WTC11 (cell line): Measurements from ENCODE around the gene FAM171A1. TPM values are rescaled to one million over a fixed set of nuclear protein-coding genes. Genes with fewer than 3 reads are reported as not detected.

Experiments
- ATAC-seq: fragments of 200-7000 bp; cut with Tn5 transposase; 2 replicates; pipeline ENCODE4 v1.10.0; 2021; ENCODE audit warnings: mild to moderate bottlenecking, moderate library complexity
- CTCF ChIA-PET: fragments of 300-600 bp; sonication (Branson Sonifier 250); formaldehyde crosslinking; loops from one replicate; lab custom pipeline; 2021; ENCODE audit warnings: antibody characterized with exemption; lab: Charles Lee
- POLR2A ChIA-PET: fragments of 350-600 bp; sonication (Branson Sonifier 250); formaldehyde crosslinking; loops from one replicate; lab custom pipeline; 2021; ENCODE audit warnings: antibody characterized with exemption; lab: Charles Lee
- DNase-seq: peaks from one replicate; pipeline ENCODE4 v3.0.0; 2021; ENCODE audit warnings: low spot score
- H3K27ac Mint-ChIP-seq: 2 replicates; pipeline ENCODE4 v1.8.0; 2021; ENCODE audit warnings: mixed read lengths
- H3K27me3 Mint-ChIP-seq: 2 replicates; pipeline ENCODE4 v1.8.0; 2021; ENCODE audit warnings: low read depth, mild to moderate bottlenecking, moderate library complexity, mixed read lengths
- H3K36me3 Mint-ChIP-seq: 2 replicates; pipeline ENCODE4 v1.8.0; 2021; ENCODE audit warnings: mixed read lengths
- H3K4me1 Mint-ChIP-seq: 2 replicates; pipeline ENCODE4 v1.8.0; 2022; ENCODE audit warnings: mixed read lengths
- H3K4me3 Mint-ChIP-seq: 2 replicates; pipeline ENCODE4 v1.8.0; 2021; ENCODE audit warnings: mild to moderate bottlenecking, moderate library complexity, mixed read lengths
- H3K9me3 Mint-ChIP-seq: 2 replicates; pipeline ENCODE4 v1.8.0; 2021; ENCODE audit warnings: mixed read lengths
- ATF2 ChIP-seq: sonication (generic); formaldehyde crosslinking; IDR thresholded peaks from 2 replicates; pipeline ENCODE4 v1.8.1; 2022; ENCODE audit warnings: low read depth, missing genetic modification reagents, borderline replicate concordance
- CREB1 ChIP-seq: sonication (generic); formaldehyde crosslinking; IDR thresholded peaks from 2 replicates; pipeline ENCODE4 v1.8.0; 2023; ENCODE audit warnings: mild to moderate bottlenecking, missing genetic modification reagents
- E2F5 ChIP-seq: sonication (generic); formaldehyde crosslinking; IDR thresholded peaks from 2 replicates; pipeline ENCODE4 v1.8.1; 2022; ENCODE audit warnings: mild to moderate bottlenecking, moderate library complexity, missing genetic modification reagents
- GRHL2 ChIP-seq: fragments of 250-450 bp; sonication (Bioruptor Pico); IDR thresholded peaks from 2 replicates; pipeline ENCODE4 v1.8.0; 2022; ENCODE audit warnings: mild to moderate bottlenecking, moderate library complexity; ENCODE audit not compliant: insufficient replicate concordance, severe bottlenecking
- HMGA2 ChIP-seq: fragments of 250-450 bp; sonication (Bioruptor Pico); IDR thresholded peaks from 2 replicates; pipeline ENCODE4 v1.4.0; 2021; ENCODE audit warnings: mild to moderate bottlenecking, moderate library complexity
- MAX ChIP-seq: sonication (generic); formaldehyde crosslinking; IDR thresholded peaks from 2 replicates; pipeline ENCODE4 v1.8.0; 2022; ENCODE audit warnings: mild to moderate bottlenecking, missing genetic modification reagents
- MLX ChIP-seq: sonication (generic); formaldehyde crosslinking; IDR thresholded peaks from 2 replicates; pipeline ENCODE4 v1.8.1; 2023; ENCODE audit warnings: mild to moderate bottlenecking, missing genetic modification reagents, moderate library complexity
- USF1 ChIP-seq: sonication (generic); formaldehyde crosslinking; IDR thresholded peaks from 2 replicates; pipeline ENCODE4 v1.8.0; 2022; ENCODE audit warnings: mild to moderate bottlenecking, missing genetic modification reagents
- ZNF121 ChIP-seq: sonication (generic); formaldehyde crosslinking; IDR thresholded peaks from 2 replicates; pipeline ENCODE4 v1.8.0; 2023; ENCODE audit warnings: missing genetic modification reagents
- ZNF219 ChIP-seq: sonication (generic); formaldehyde crosslinking; IDR thresholded peaks from 2 replicates; pipeline ENCODE4 v1.8.0; 2023; ENCODE audit warnings: missing genetic modification reagents, mild to moderate bottlenecking, borderline replicate concordance
- ZNF396 ChIP-seq: fragments of 250-450 bp; sonication (Bioruptor Pico); IDR thresholded peaks from 2 replicates; pipeline ENCODE4 v1.8.0; 2021; ENCODE audit warnings: mild to moderate bottlenecking, moderate library complexity, borderline replicate concordance
- ZNF671 ChIP-seq: fragments of 250-450 bp; sonication (Bioruptor Pico); IDR thresholded peaks from 2 replicates; pipeline ENCODE4 v1.8.0; 2021; ENCODE audit warnings: mild to moderate bottlenecking
- total RNA-seq: library from RNA; stranded (reverse); gene quantifications from 3 replicates; pipeline ENCODE4 v1.2.3, GENCODE V29; 2021
- TF ChIP-seq, protein P1 (sequence below): sonication (generic); formaldehyde crosslinking; IDR thresholded peaks from 2 replicates; pipeline ENCODE4 v1.8.0; 2022; ENCODE audit warnings: mild to moderate bottlenecking, missing genetic modification reagents
- TF ChIP-seq, protein P2 (sequence below): fragments of 250-450 bp; sonication (Bioruptor Pico); IDR thresholded peaks from 2 replicates; pipeline ENCODE4 v1.8.0; 2021; ENCODE audit warnings: mild to moderate bottlenecking
- TF ChIP-seq, protein P3 (sequence below): sonication (generic); formaldehyde crosslinking; conservative IDR thresholded peaks from 2 replicates; pipeline ENCODE4 v1.8.1; 2023; ENCODE audit warnings: mild to moderate bottlenecking, low read depth, missing genetic modification reagents, moderate library complexity
- TF ChIP-seq, protein P4 (sequence below): sonication (generic); formaldehyde crosslinking; IDR thresholded peaks from 2 replicates; pipeline ENCODE4 v1.8.1; 2022; ENCODE audit warnings: missing genetic modification reagents, borderline replicate concordance
- TF ChIP-seq, protein P5 (sequence below): sonication (generic); formaldehyde crosslinking; IDR thresholded peaks from 2 replicates; pipeline ENCODE4 v1.8.0; 2022; ENCODE audit warnings: mild to moderate bottlenecking, missing genetic modification reagents

FAM171A1 gene
- total RNA-seq, 1 experiment from 2014 or later: 33.9 TPM

- POLR2A ChIA-PET: no interaction called here
- H3K4me1 Mint-ChIP-seq: peaks cover 21% of the 10 kb centered on the region
- H3K27ac Mint-ChIP-seq: no peak overlapping the region
- no peaks in the 10 kb centered on the region for H3K27me3 Mint-ChIP-seq
- no peak for TF ChIP-seq MAX
- TF ChIP-seq ZNF219 (CRISPR knock-in tag): no peak
- TF ChIP-seq ZNF671 (CRISPR knock-in tag): no peak
- TF ChIP-seq USF1 (CRISPR knock-in tag): no peak
- DNase-seq (no peak), ATAC-seq (no peak)
- no peak overlapping the region for H3K4me3 Mint-ChIP-seq
- CTCF ChIA-PET: no interaction called here
- H3K9me3 Mint-ChIP-seq: peaks cover under 1% of the 10 kb centered on the region; the same call in 1 of the 2 replicates
- H3K36me3 Mint-ChIP-seq: no peaks in the 10 kb centered on the region
These were observed 45.2 kb downstream of the FAM171A1 start for GRCh38 chr10:15325944-15326284.

GRCh38 chr10:15325243-15325943, 45.7 kb downstream of the FAM171A1 start:
- ATAC-seq (no peak), DNase-seq (no peak)
- Mint-ChIP-seq H3K4me1 (peaks cover 21% of the 10 kb centered on the region), H3K27me3 (no peaks in the 10 kb centered on the region), H3K4me3 (no peak overlapping the region), H3K9me3 (peaks cover 6% of the 10 kb centered on the region), H3K27ac (no peak overlapping the region), H3K36me3 (no peaks in the 10 kb centered on the region)
- TF ChIP-seq, protein P1, sequence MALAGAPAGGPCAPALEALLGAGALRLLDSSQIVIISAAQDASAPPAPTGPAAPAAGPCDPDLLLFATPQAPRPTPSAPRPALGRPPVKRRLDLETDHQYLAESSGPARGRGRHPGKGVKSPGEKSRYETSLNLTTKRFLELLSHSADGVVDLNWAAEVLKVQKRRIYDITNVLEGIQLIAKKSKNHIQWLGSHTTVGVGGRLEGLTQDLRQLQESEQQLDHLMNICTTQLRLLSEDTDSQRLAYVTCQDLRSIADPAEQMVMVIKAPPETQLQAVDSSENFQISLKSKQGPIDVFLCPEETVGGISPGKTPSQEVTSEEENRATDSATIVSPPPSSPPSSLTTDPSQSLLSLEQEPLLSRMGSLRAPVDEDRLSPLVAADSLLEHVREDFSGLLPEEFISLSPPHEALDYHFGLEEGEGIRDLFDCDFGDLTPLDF (CRISPR knock-in tag): no peak
- no peak for TF ChIP-seq CREB1
- TF ChIP-seq, protein P2, sequence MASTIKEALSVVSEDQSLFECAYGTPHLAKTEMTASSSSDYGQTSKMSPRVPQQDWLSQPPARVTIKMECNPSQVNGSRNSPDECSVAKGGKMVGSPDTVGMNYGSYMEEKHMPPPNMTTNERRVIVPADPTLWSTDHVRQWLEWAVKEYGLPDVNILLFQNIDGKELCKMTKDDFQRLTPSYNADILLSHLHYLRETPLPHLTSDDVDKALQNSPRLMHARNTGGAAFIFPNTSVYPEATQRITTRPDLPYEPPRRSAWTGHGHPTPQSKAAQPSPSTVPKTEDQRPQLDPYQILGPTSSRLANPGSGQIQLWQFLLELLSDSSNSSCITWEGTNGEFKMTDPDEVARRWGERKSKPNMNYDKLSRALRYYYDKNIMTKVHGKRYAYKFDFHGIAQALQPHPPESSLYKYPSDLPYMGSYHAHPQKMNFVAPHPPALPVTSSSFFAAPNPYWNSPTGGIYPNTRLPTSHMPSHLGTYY (CRISPR knock-in tag): no peak
- no peak for TF ChIP-seq E2F5 (CRISPR knock-in tag)
- no peak for TF ChIP-seq ATF2 (CRISPR knock-in tag)
- TF ChIP-seq, protein P3, sequence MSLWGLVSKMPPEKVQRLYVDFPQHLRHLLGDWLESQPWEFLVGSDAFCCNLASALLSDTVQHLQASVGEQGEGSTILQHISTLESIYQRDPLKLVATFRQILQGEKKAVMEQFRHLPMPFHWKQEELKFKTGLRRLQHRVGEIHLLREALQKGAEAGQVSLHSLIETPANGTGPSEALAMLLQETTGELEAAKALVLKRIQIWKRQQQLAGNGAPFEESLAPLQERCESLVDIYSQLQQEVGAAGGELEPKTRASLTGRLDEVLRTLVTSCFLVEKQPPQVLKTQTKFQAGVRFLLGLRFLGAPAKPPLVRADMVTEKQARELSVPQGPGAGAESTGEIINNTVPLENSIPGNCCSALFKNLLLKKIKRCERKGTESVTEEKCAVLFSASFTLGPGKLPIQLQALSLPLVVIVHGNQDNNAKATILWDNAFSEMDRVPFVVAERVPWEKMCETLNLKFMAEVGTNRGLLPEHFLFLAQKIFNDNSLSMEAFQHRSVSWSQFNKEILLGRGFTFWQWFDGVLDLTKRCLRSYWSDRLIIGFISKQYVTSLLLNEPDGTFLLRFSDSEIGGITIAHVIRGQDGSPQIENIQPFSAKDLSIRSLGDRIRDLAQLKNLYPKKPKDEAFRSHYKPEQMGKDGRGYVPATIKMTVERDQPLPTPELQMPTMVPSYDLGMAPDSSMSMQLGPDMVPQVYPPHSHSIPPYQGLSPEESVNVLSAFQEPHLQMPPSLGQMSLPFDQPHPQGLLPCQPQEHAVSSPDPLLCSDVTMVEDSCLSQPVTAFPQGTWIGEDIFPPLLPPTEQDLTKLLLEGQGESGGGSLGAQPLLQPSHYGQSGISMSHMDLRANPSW: no peak
- TF ChIP-seq ZNF121 (CRISPR knock-in tag): no peak
- TF ChIP-seq, protein P4, sequence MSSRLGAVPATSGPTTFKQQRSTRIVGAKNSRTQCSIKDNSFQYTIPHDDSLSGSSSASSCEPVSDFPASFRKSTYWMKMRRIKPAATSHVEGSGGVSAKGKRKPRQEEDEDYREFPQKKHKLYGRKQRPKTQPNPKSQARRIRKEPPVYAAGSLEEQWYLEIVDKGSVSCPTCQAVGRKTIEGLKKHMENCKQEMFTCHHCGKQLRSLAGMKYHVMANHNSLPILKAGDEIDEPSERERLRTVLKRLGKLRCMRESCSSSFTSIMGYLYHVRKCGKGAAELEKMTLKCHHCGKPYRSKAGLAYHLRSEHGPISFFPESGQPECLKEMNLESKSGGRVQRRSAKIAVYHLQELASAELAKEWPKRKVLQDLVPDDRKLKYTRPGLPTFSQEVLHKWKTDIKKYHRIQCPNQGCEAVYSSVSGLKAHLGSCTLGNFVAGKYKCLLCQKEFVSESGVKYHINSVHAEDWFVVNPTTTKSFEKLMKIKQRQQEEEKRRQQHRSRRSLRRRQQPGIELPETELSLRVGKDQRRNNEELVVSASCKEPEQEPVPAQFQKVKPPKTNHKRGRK: no peak
- TF ChIP-seq ZNF396 (CRISPR knock-in tag): no peak
- no peak for TF ChIP-seq GRHL2
- TF ChIP-seq, protein P5, sequence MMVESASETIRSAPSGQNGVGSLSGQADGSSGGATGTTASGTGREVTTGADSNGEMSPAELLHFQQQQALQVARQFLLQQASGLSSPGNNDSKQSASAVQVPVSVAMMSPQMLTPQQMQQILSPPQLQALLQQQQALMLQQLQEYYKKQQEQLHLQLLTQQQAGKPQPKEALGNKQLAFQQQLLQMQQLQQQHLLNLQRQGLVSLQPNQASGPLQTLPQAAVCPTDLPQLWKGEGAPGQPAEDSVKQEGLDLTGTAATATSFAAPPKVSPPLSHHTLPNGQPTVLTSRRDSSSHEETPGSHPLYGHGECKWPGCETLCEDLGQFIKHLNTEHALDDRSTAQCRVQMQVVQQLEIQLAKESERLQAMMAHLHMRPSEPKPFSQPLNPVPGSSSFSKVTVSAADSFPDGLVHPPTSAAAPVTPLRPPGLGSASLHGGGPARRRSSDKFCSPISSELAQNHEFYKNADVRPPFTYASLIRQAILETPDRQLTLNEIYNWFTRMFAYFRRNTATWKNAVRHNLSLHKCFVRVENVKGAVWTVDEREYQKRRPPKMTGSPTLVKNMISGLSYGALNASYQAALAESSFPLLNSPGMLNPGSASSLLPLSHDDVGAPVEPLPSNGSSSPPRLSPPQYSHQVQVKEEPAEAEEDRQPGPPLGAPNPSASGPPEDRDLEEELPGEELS (CRISPR knock-in tag): no peak
- TF ChIP-seq HMGA2: no peak
- no peak for TF ChIP-seq MLX (CRISPR knock-in tag)
- ChIA-PET CTCF (no interaction called here), POLR2A (interaction anchor here (0.8 kb wide), 1 partner anchor 24 kb away, joined by 3 read pairs; no protein-coding TSS in a partner anchor)
